ENCODE data around the gene CHST3.

The CHST3 gene

DNA sequence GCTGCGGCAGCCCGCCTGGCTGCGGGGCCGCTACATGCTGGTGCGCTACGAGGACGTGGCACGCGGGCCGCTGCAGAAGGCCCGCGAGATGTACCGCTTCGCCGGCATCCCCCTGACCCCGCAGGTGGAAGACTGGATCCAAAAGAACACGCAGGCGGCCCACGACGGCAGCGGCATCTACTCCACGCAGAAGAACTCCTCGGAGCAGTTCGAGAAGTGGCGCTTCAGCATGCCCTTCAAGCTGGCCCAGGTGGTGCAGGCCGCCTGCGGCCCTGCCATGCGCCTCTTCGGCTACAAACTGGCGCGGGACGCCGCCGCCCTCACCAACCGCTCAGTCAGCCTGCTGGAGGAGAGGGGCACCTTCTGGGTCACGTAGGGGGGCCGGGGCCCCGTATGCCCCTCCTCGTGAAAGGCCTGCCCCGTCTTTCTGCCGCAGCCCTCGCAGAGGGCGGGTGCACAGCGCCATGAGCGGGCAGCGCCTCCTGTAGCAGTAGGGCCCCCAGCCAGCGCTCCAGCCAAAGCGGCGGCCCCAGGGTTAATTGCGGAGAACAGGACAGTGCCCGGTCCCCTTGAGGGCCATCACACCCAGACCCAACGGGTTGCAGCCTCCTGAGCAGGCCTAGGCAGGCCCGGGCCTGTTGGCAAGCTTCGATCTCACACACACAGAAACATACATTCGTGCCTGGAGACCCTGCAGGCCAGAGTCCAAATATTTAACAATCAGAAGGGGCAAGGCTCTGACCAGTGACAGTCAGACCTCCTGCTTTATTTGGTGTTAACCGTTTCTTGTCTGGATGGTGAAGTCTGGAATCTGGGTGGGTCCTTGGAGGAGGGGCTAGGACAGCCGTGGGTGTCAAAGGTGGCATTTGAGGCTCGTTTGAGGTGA lies 44.1 kb downstream of the CHST3 start:
- TF ChIP-seq ZFX (IDR thresholded peaks at IDR 0.05) (no peak), CTCF (conservative IDR thresholded peaks at IDR 0.05) (no peak)
- H3K27ac ChIP-seq: no peak overlapping the region

- TF ChIP-seq ZFX (IDR thresholded peaks at IDR 0.05) (no peak), CTCF (conservative IDR thresholded peaks at IDR 0.05) (no peak)
- H3K27ac ChIP-seq: no peak overlapping the region
Measured at GRCh38 chr10:72009051-72009424, 44.8 kb downstream of the CHST3 start.

- TF ChIP-seq ZFX (IDR thresholded peaks at IDR 0.05) (no peak), CTCF (conservative IDR thresholded peaks at IDR 0.05) (no peak)
- no peak overlapping the region for H3K27ac ChIP-seq
Measured at GRCh38 chr10:72009425-72010081, 45.4 kb downstream of the CHST3 start.

GRCh38 chr10:72010234-72010973 lies 46.2 kb downstream of the CHST3 start:
- no peak overlapping the region for H3K27ac ChIP-seq
- TF ChIP-seq ZFX (IDR thresholded peaks at IDR 0.05) (no peak), CTCF (conservative IDR thresholded peaks at IDR 0.05) (no peak)

GRCh38 chr10:72011016-72011415 lies 46.8 kb downstream of the CHST3 start:
- H3K27ac ChIP-seq: no peak overlapping the region
- TF ChIP-seq ZFX (IDR thresholded peaks at IDR 0.05) (no peak), CTCF (conservative IDR thresholded peaks at IDR 0.05) (no peak)

DNA sequence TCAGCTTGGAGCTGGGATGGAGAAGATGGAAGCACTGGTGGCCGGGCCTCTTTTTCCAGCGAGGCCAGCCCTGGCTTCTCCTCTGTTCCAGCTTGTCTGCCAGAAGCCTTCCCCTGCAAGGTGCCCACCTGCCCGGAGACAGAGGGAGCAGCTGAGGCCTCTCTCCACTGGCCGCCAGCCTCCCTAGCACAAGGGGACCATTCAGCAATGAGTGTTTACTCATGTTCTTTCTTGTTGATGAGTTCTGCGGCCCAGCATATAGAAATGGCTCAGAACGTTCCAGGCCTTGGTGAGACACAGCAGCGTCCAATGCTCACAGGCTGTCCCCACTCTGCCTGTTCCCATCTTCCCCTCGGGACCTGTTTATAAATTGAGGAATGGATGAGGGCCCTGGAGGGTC lies 47.3 kb downstream of the CHST3 start:
- TF ChIP-seq CTCF (conservative IDR thresholded peaks at IDR 0.05) (no peak), ZFX (IDR thresholded peaks at IDR 0.05) (no peak)
- H3K27ac ChIP-seq: no peak overlapping the region

All from C4-2B (cell line).